Left ventricle myocardium superior (tissue), 1 donor: ENCODE results near the gene RALGAPA2. TPM values are rescaled to one million over a fixed set of nuclear protein-coding genes. Genes with fewer than 3 reads are reported as not detected.

Experiments
- ATAC-seq: fragments of 200-7000 bp; cut with Tn5 transposase; one replicate; pipeline ENCODE4 v1.9.1; 2020; ENCODE audit warnings: mild to moderate bottlenecking, moderate library complexity
- DNase-seq: peaks from one replicate; pipeline ENCODE4 v3.0.0-alpha.2; 2020
- intact Hi-C: fragments of 100-400 bp; cut with micrococcal nuclease; formaldehyde crosslinking; loops from one replicate; pipeline ENCODE4 v1.11.0; 2022
- total RNA-seq: library from RNA; stranded (reverse); fragmentation: NEBNext Ultra II Directional; extraction: Animal tissue kit (Norgen Biotek cat#: 25700); gene quantifications from one replicate; pipeline ENCODE4 v1.2.1, GENCODE V29; 2021
- donor health status: DM: no; HTN: yes; CAD: no; lungs with severe emphysema.

The RALGAPA2 gene
- total RNA-seq, 1 donor from 2014 or later: 18.9 TPM

DNA sequence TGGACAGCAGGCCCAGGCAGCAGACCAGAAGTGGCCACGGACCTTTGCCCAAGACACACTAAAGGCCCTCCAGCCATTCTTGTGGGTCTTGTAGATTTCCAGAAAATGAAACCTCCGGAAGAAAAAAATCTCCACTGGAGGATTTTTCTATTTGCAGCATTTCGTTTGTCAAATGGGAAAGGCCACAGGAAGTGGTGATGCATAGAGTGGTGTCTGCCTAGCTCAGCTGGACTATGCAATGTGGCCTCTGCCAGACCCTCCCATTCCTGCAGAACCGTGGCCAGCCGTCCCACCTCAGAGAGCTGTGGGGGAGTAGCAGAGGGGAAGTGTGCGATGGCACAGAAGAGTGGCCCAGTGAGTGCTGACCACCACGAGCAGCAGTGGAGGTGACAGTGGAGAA lies 368.5 kb downstream of the RALGAPA2 start:
- ATAC-seq (no peak), DNase-seq (no peak)
- intact Hi-C loops: no loop called here
